SW480 (cell line): ENCODE results near the gene ADORA1.
A peak's percentile ranks its signal among the peaks of the same experiment; 100 is the strongest.

Source experiments
- DNase-seq: peaks from one replicate; pipeline ENCODE4 v3.0.0-alpha.2; 2016; ENCODE audit warnings: low spot score

Gene ADORA1

DNA sequence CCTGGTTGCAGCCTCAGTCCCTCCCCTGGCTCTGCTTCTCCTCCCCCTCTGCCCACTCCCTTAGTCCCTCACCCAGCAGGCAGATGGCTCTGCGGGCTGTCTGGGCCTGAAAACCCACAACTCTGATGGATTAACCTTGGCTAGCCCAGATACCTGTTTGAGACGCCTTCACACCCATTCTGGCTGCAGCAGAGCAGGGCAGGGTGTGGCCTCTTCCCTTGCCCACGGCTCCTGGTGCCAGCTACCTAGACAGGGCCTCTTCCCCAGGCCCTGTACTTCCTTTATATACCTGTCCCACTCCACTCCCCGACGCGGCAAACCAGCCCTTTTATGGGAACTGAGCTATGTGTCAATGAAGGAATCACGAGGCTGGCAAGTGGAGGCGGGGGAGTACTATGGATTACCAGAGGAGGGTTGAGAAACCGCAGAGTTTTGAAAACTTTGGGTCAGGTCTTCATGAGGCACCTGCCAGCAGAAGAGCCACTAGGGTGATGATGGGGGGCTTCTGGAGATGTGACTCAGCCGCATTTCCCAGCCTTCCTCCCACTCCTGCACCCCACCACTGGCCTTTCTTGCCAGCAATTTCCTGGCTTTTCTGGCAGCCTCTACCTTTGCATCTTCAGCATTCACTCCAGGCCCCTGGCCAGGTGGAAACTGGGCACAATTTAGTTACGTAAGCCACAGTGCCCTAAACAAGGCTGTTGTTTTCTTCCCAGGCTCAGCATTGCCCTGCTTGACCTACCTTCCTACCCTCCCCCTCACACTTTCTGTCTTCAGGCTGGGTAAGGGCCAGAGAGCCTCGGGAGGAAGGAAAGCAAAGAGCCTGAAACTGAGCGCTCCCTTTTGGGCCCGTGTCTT lies 59.1 kb downstream of the ADORA1 start, which contains the start of gene CHI3L1:
TSS of gene CHI3L1 (minus strand) at position 259 of the 858 bp plus-strand sequence. CDS start at position 178, 81 bp downstream.
- DNase-seq: peak; percentile 42

DNA sequence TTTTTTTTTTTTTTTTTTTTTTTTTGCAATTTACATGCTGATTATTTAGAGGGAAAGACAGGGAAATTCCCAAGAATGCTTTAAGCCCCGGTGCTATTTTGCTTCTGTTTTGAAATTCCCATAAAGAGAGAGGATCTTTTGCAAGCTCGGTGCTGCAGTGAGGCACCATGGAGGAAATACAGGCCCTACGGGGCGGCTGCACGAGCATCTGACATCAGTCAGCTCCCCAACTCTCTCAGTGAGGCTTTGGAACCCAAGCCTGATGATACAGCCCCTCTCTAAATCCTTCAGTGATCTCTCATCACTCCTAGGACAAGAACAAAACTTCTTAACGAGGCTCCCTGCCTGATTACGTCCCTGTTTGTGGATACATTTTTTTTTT lies 59.8 kb downstream of the ADORA1 start:
- DNase-seq: no peak

- no peak for DNase-seq
These were observed 60.3 kb downstream of the ADORA1 start for GRCh38 chr1:203187689-203188264.

- no peak for DNase-seq
These were observed 61.2 kb downstream of the ADORA1 start for GRCh38 chr1:203188686-203189232.

DNA sequence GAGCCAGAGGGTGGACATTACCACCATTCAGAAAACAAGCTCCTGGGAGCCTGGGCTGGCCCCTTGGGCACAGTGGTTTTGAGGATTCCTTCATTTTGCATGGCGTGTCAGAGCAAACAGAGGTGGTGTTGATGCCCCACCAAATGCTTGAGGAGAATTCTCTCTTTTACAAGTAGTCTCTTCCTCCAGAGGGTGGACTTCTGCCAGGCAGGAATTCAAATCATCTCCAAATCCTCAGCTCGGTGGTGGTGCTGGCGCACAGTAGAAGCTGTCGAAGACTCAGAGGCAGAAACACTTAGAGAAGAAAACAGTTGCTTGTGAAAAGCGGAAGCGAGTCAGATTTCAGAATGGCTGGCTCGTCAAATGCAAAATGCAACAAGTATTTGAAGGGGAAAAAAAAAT lies 62.4 kb downstream of the ADORA1 start:
- DNase-seq: no peak

DNA sequence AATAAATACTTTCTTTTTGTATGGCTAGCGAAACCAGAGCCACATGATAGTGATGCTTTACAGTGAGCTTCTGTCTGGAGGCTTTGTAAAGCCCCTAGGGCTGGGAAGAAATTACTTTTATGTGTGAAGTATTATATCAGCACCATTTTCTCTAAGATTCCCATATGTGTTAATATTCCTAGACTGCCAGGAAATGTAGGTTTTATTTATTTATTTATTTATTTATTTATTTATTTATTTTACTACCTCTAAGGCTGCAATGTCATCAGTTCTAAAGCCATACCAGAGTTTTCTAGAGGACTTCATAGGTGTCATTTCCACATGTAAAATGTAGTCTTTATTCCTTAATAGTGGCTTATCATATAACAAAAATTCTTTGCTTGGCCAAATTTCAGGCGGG lies 63.4 kb downstream of the ADORA1 start:
- no peak for DNase-seq

DNA sequence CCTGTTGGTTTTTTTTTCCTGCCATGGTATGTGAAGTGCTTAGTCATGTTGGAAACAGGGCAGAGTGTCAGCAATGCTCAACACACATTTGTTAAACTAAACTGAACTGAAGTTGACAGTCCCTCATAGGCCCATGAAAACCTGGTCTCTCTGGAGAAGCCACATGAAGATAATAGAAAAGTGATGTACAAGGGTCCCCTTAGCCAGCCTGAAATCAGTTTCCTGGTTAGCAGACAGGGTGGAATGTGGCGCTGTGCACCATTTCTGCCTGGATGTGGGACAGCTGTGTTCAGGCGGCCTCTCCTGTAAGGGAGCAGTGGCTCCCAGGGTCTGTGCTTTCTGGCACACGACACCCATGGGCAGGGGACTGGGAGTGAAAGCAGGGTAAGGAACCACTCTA lies 68.8 kb downstream of the ADORA1 start:
- no peak for DNase-seq

- DNase-seq: no peak
These were observed 70.1 kb downstream of the ADORA1 start for GRCh38 chr1:203197625-203198024.

GRCh38 chr1:203199002-203199401 lies 71.5 kb downstream of the ADORA1 start:
- no peak for DNase-seq

GRCh38 chr1:203199481-203199815 lies 71.9 kb downstream of the ADORA1 start:
- DNase-seq: no peak

DNA sequence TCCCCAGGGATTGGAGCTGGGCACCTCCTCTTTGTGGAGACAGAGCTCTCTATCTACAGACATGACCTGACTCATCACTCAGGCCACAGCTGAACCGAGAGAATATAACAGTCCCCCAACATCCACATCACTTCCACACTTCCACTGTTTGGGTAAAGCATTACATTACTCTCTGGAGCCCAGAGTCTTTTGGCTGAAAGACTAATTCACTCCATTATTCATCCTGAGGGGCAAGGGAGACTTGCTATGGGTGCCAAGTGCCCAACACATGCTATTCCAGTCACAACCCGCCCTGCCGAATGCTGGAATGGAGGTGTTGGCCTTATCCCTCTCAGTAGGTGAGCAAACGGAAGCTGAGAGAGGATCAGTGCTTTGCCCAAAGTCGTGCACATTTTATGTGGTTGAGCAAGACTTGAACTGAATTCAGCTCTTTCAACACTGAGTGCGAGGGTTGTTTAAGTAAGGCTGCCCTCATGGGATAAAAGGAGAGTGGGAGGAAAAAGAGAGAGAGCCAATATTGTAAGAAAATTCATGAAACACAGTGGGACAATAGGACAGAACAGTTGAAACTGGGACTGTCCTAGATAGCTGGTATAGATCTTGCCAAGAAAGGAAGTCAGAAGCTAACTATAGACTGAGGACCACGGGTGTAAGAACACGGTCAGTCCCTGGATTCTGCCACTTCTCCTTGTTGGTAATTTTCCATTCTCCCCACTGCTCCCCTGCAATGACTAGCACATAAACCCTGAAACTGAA lies 72.5 kb downstream of the ADORA1 start:
- no peak for DNase-seq

DNA sequence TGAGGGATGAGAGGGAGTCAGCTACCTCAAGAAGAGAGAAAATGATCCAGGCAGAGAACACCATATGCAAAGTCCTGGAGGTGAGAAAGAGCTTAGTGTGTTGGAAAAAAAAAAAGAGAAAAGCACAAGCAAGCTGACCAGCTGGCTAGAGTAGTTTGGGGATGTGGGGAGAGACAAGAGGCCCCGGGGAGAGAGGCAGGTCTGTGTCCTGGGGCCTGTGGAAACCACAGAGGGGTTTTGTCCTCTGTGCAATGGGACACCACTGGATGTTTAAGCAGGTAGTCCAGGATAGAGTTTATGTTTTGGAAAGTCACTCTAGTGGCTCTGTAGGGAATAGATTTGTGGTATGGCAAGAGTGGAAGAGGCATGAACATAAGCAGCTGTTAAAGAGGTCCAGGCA lies 73.4 kb downstream of the ADORA1 start:
- no peak for DNase-seq

DNA sequence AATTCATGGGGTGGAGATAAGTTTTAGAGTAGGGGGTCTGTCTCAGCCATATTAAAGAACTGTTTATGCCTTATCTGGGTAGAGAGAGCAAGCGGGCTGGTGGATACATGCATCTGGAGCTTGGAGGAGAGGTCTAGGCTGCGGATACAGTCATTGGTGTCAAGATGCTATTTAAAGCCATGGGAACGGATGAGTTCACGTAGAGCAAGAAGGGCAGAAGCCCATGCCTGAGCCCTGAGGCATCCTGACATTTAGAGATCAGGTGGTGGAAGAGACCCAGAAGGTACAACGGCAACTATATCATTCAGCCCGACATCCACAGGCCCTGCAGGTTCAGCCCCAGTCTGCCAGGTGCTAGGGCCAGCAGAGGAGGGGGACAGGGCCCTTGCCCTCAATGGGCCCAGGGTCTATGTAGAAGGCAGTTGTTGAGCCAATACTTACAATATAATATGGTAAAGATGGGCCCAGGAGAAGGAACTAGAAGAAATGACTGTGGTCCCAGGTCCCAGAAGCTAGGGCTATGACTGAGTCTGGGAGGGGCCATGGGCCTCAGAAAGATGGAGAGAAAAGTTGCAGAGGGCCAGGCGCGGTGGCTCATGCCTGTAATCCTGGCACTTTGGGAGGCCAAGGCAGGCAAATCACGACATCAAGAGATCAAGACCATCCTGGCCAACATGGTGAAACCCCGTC lies 74.1 kb downstream of the ADORA1 start:
- DNase-seq: no peak

- DNase-seq: no peak
These were observed 75.1 kb downstream of the ADORA1 start for GRCh38 chr1:203202431-203203245.

GRCh38 chr1:203204756-203205155 lies 77.2 kb downstream of the ADORA1 start:
- DNase-seq: no peak

DNA sequence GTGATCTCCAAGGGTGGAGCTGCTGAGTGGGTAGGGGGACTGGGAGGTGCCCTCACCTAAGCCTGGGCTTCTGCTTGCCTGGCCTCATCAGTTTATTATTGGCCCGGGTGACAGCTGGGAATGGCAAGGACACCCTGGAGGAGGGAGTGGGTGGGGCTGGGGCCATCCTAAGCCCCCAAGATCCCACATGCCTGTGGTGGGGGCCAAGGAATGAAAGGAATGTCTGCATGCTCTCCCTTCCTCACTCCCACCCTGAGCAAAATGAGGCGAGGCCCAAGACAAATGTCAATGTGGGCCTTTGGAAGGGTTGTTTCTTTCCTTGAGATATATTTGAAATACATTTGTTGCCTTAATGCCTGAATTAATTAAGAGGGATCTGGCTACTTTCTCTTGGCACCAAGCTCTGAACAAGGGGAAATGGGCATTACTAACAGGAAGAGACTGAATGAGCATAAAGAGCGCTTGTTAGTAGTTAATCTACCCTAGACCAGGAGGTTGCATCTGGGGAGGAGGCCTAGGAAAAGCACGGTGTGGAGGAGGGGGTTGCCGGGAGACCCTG lies 78.7 kb downstream of the ADORA1 start:
- no peak for DNase-seq

- DNase-seq: no peak
These were observed 80.2 kb downstream of the ADORA1 start for GRCh38 chr1:203207751-203208150.

DNA sequence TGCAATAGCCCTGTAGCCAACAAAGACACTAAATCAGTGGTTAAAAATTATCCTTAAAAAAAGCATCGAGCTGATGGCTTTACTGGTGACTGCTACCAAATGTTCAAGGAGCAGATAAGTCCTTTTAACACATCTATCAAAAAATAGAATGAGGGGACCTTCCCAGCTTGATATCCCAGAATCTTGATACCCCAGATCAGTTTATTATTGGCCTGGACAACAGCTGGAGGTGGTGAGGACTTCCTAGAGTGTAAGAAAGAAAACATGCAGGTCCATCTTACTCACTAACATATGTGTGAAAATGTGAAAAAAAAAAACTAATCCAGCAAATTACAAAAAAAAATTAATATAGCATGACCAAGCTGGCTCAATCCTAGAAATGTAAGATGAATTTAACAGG lies 80.7 kb downstream of the ADORA1 start:
- DNase-seq: no peak

- no peak for DNase-seq
These were observed 82.8 kb downstream of the ADORA1 start for GRCh38 chr1:203210350-203210749.

DNA sequence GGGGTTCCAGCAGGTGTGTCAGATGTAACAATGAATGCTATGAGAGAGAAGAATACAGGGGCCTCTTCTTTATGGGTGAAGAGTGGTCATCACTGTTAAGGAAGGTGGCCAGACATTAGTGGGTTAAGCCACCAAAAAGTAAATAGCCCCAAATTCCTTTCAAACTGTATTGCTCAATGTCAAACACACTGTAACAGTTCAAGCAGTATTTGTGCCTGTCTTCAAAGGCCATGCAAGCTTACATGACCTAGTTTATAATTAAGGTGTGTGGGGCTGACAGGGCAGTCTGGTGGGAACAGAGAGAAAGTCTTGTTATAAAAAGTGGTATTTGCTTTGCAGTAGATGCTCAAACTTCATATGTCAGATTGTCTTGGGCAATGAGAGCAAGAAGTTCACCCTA lies 83.5 kb downstream of the ADORA1 start:
- no peak for DNase-seq

GRCh38 chr1:203211812-203212211 lies 84.3 kb downstream of the ADORA1 start:
- DNase-seq: no peak
